Measurements from ENCODE around the gene SLIT3. TPM values are rescaled to one million over a fixed set of nuclear protein-coding genes. Genes with fewer than 3 reads are reported as not detected.
A peak's percentile ranks its signal among the peaks of the same experiment; 100 is the strongest.

SLIT3 gene
- total RNA-seq, 1 experiment from 2014 or later, result 0.92 TPM

- TF ChIP-seq CTCF (conservative IDR thresholded peaks at IDR 0.05), result no peak
- no peak overlapping the region for H2AFZ ChIP-seq (ENCODE audit: low read length)
- no peak overlapping the region; the same call in 1 of the 2 replicates for H3K4ac ChIP-seq (ENCODE audit: low read depth, low read length)
- H3K27ac ChIP-seq (ENCODE audit: insufficient read length, low read depth, low read length), result no peak overlapping the region
- no peaks in the 10 kb centered on the region for H4K20me1 ChIP-seq (ENCODE audit: control insufficient read depth, insufficient read depth, insufficient read length)
- no peak overlapping the region for H3K23ac ChIP-seq (ENCODE audit: insufficient read length, low read depth, low read length)
- H3K79me2 ChIP-seq (ENCODE audit: insufficient read depth, low read length), result no peaks in the 10 kb centered on the region
- H3K4me1 ChIP-seq (ENCODE audit: insufficient read depth, low read length), result peaks cover 5% of the 10 kb centered on the region; the same call in 1 of the 2 replicates
- no peak overlapping the region for H2BK12ac ChIP-seq (ENCODE audit: insufficient read length, low read depth, low read length)
- H3K18ac ChIP-seq (ENCODE audit: insufficient read length, low read depth, low read length), result no peak overlapping the region
- DNase-seq, result no peak
- no peak overlapping the region for H3K4me2 ChIP-seq (ENCODE audit: insufficient read depth, insufficient read length, low read length)
- Mint-ChIP-seq H3K4me1 (peaks cover 42 to 43% of the 10 kb centered on the region in 2 experiments), H3K36me3 (ENCODE audit: insufficient read depth in 1 of 3, low read depth in 3 of 3) (no peaks in the 10 kb centered on the region), H3K9me3 (no peaks in the 10 kb centered on the region), H3K27me3 (ENCODE audit: low read depth) (peaks cover 5% of the 10 kb centered on the region), H3K27ac (peak overlapping the region in 2 of 3 experiments; percentile 29 to 78; a peak in 1 of 7 replicates), H3K4me3 (no peak overlapping the region; a peak in 1 of 5 replicates)
- no peak overlapping the region for H2BK120ac ChIP-seq (ENCODE audit: low read depth, low read length, poor library complexity, severe bottlenecking)
- H2BK5ac ChIP-seq (ENCODE audit: insufficient read length, low read length), result no peak overlapping the region
- no peak overlapping the region for H3K14ac ChIP-seq (ENCODE audit: insufficient read depth, low read length)
- WGBS (ENCODE audit: extremely low coverage, insufficient read length, low lambda C conversion rate), result no CpG with 5 or more reads among the region's 6 CpGs
- H2AK5ac ChIP-seq (ENCODE audit: insufficient read length, low read length), result no peak overlapping the region
- no peaks in the 10 kb centered on the region for H3K79me1 ChIP-seq (ENCODE audit: insufficient read depth, low read depth, low read length, poor library complexity, severe bottlenecking)
- H2BK20ac ChIP-seq (ENCODE audit: low read depth, low read length, poor library complexity, severe bottlenecking), result no peak overlapping the region
- no peak overlapping the region for H4K8ac ChIP-seq (replicated peaks; ENCODE audit: insufficient read length, low read depth, low read length)
- H3K9ac ChIP-seq (ENCODE audit: extremely low read depth, insufficient read length, low read length), result no peak overlapping the region
- no peak overlapping the region for H3T11ph ChIP-seq (ENCODE audit: low read length)
- H3K56ac ChIP-seq (ENCODE audit: insufficient read length, low read depth, low read length), result no peak overlapping the region
- H4K91ac ChIP-seq (ENCODE audit: insufficient read length, low read depth, low read length), result no peak overlapping the region
- H3K23me2 ChIP-seq (ENCODE audit: insufficient read length, low read depth, low read length, poor library complexity, severe bottlenecking), result no peaks in the 10 kb centered on the region
- H3K9me3 ChIP-seq (ENCODE audit: control insufficient read depth, low read depth, low read length), result no peaks in the 10 kb centered on the region
- H2BK15ac ChIP-seq (ENCODE audit: low read depth, low read length), result no peak overlapping the region
- no peak overlapping the region for H4K5ac ChIP-seq (ENCODE audit: insufficient read length, low read depth, low read length)
- no peaks in the 10 kb centered on the region for H3K27me3 ChIP-seq (ENCODE audit: insufficient read depth, low read length)
These were observed 297.9 kb downstream of the SLIT3 start for GRCh38 chr5:169002953-169003555.
